Trophoblast cell (in vitro differentiated cells and primary cell): ENCODE results near the gene RUBCNL.
A peak's percentile ranks its signal among the peaks of the same experiment; 100 is the strongest.

ENCODE experiments used
- DNase-seq, 2 donors: peaks; one replicate each; pipeline ENCODE4 v3.0.0-alpha.2; 2016
- H2AFZ ChIP-seq: 2 replicates; pipeline ENCODE4 v1.6.1; 2013; ENCODE audit warnings: low read length, moderate library complexity, mild to moderate bottlenecking; ENCODE audit not compliant: insufficient read depth, poor library complexity
- H2AK5ac ChIP-seq: 2 replicates; pipeline ENCODE4 v1.6.1; 2013; ENCODE audit warnings: mild to moderate bottlenecking, low read length
- H2BK120ac ChIP-seq: 2 replicates; pipeline ENCODE4 v1.6.1; 2013; ENCODE audit warnings: low read length, mild to moderate bottlenecking, moderate library complexity; ENCODE audit not compliant: insufficient read depth, poor library complexity
- H2BK12ac ChIP-seq: 2 replicates; pipeline ENCODE4 v1.6.1; 2013; ENCODE audit warnings: mild to moderate bottlenecking, low read length, moderate library complexity
- H2BK5ac ChIP-seq: 2 replicates; pipeline ENCODE4 v1.6.1; 2013; ENCODE audit warnings: low read length, low read depth, moderate library complexity, mild to moderate bottlenecking; ENCODE audit not compliant: poor library complexity
- H3K14ac ChIP-seq: 2 replicates; pipeline ENCODE4 v1.6.1; 2013; ENCODE audit warnings: mild to moderate bottlenecking, low read length
- H3K18ac ChIP-seq: 2 replicates; pipeline ENCODE4 v1.6.1; 2013; ENCODE audit warnings: mild to moderate bottlenecking, low read length
- H3K23ac ChIP-seq: 2 replicates; pipeline ENCODE4 v1.6.1; 2013; ENCODE audit warnings: low read length
- H3K27ac ChIP-seq: 2 replicates; pipeline ENCODE4 v1.5.1; 2013; ENCODE audit warnings: low read depth, mild to moderate bottlenecking, inconsistent platforms, low read length, moderate library complexity
- H3K27me3 ChIP-seq: 2 replicates; pipeline ENCODE4 v1.6.1; 2013; ENCODE audit warnings: inconsistent platforms, mild to moderate bottlenecking, low read length, moderate library complexity; ENCODE audit not compliant: insufficient read depth
- H3K36me3 ChIP-seq, 2 experiments: 1 replicate in 1 of 2; 2 replicates in 1 of 2; pipeline ENCODE4 v1.6.1; 2013; ENCODE audit warnings: low read length in 2 of 2, mild to moderate bottlenecking in 2 of 2, moderate library complexity in 1 of 2; ENCODE audit not compliant: insufficient read depth in 2 of 2, control insufficient read depth in 1 of 2
- H3K4ac ChIP-seq: 2 replicates; pipeline ENCODE4 v1.6.1; 2013; ENCODE audit warnings: low read depth, mild to moderate bottlenecking, low read length, moderate library complexity
- H3K4me1 ChIP-seq, 2 experiments: 1 replicate in 1 of 2; 2 replicates in 1 of 2; pipeline ENCODE4 v1.6.1; 2013; ENCODE audit warnings: low read length in 2 of 2, mild to moderate bottlenecking in 2 of 2, moderate library complexity in 1 of 2; ENCODE audit not compliant: insufficient read depth in 2 of 2, control insufficient read depth in 1 of 2
- H3K4me2 ChIP-seq: 2 replicates; pipeline ENCODE4 v1.6.1; 2013; ENCODE audit warnings: inconsistent platforms, mild to moderate bottlenecking, low read length, moderate library complexity
- H3K4me3 ChIP-seq: 2 replicates; pipeline ENCODE4 v1.5.1; 2013; ENCODE audit warnings: mild to moderate bottlenecking, low read depth, low read length, inconsistent platforms
- H3K79me1 ChIP-seq: one replicate; pipeline ENCODE4 v1.6.1; 2013; ENCODE audit warnings: low read length
- H3K79me2 ChIP-seq: 2 replicates; pipeline ENCODE4 v1.6.1; 2013; ENCODE audit warnings: low read length, mild to moderate bottlenecking; ENCODE audit not compliant: control insufficient read depth, insufficient read depth, poor library complexity
- H3K9ac ChIP-seq: 2 replicates; pipeline ENCODE4 v1.6.1; 2013; ENCODE audit warnings: mild to moderate bottlenecking, low read length
- H3K9me3 ChIP-seq: 2 replicates; pipeline ENCODE4 v1.6.1; 2013; ENCODE audit warnings: low read depth, mild to moderate bottlenecking, control low read depth, inconsistent platforms, low read length; ENCODE audit not compliant: insufficient read depth
- H4K12ac ChIP-seq: 2 replicates; pipeline ENCODE4 v1.6.1; 2013; ENCODE audit warnings: low read depth, mild to moderate bottlenecking, low read length, moderate library complexity
- H4K8ac ChIP-seq: 2 replicates; pipeline ENCODE4 v1.6.1; 2013; ENCODE audit warnings: low read depth, mild to moderate bottlenecking, low read length, moderate library complexity
- H4K91ac ChIP-seq: one replicate; pipeline ENCODE4 v1.6.1; 2013; ENCODE audit warnings: low read depth, mild to moderate bottlenecking, low read length, moderate library complexity
- WGBS: extraction: QIAGEN DNeasy Blood & Tissue Kit; methylation state at CpG from one replicate; pipeline ENCODE4 v1.1.7; 2013; ENCODE audit warnings: missing lambda C conversion rate; ENCODE audit not compliant: insufficient read length, insufficient coverage; ENCODE audit errors: extremely low coverage; 5-methylcytosine and 5-hydroxymethylcytosine counted together

Gene RUBCNL

DNA sequence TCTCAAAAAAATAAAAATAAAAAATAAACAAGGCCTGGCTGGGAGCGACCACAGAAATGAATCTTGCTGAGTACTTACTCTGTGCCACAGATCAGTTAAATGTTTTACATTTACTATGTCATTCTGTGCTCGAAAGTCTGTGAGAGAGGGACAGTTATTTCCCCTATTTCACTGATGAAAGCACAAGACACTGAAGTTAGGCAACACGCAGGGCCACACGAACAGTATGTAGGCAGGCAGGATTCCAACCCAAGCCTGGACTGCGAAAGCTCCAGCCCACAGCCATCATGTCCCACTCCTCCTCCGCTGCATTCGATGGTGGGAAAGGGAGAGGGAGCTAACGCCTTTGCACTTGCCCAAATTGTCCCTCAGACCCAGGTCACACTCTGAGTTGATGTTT is 34.2 kb downstream of the RUBCNL start:
- Histone ChIP-seq H3K36me3 (no peaks in the 10 kb centered on the region), H3K27me3 (no peaks in the 10 kb centered on the region), H3K79me1 (no peaks in the 10 kb centered on the region), H4K12ac (no peak overlapping the region), H2AK5ac (no peak overlapping the region), H3K27ac (no peak overlapping the region), H2AFZ (no peak overlapping the region), H2BK12ac (no peak overlapping the region), H3K18ac (no peak overlapping the region), H3K4me1 (no peaks in the 10 kb centered on the region), H2BK120ac (no peak overlapping the region), H2BK5ac (no peak overlapping the region), H3K4me2 (no peak overlapping the region), H3K9me3 (no peaks in the 10 kb centered on the region), H3K14ac (no peak overlapping the region), H3K9ac (no peak overlapping the region), H4K8ac (no peak overlapping the region), H3K23ac (no peak overlapping the region), H3K4me3 (no peak overlapping the region), H3K79me2 (no peaks in the 10 kb centered on the region), H4K91ac (no peak overlapping the region), H3K4ac (no peak overlapping the region)
- peak; percentile 37 to 71 for DNase-seq
- WGBS, result no CpG with 5 or more reads among the region's 8 CpGs

DNA sequence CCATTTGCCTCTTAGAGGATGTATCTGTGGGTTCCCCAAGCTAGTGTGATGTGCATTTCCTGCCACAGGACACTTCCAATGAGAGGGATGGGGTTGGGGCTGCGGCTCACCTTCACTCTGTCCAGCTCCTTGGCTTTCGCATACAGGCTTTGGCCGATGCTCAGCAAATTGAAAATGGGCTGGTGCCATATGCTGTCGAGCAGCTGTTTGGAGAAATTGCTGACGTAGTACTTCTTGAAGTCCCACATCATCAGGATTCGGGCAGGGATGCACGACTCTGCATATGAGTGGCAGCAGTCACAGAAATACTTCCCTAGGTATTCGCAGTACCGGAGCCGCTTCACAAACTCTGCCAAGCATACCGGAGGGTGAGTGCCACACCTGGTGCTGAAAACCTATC is 37.0 kb downstream of the RUBCNL start:
- Histone ChIP-seq H3K79me2 (no peaks in the 10 kb centered on the region), H3K36me3 (no peaks in the 10 kb centered on the region), H3K4me2 (no peak overlapping the region), H2BK120ac (no peak overlapping the region), H3K4me3 (no peak overlapping the region), H2BK12ac (no peak overlapping the region), H2AFZ (no peak overlapping the region), H4K91ac (no peak overlapping the region), H2BK5ac (no peak overlapping the region), H3K14ac (no peak overlapping the region), H3K27ac (no peak overlapping the region), H3K9ac (no peak overlapping the region), H3K9me3 (no peaks in the 10 kb centered on the region), H3K18ac (no peak overlapping the region), H4K8ac (no peak overlapping the region), H3K4ac (no peak overlapping the region), H3K79me1 (no peaks in the 10 kb centered on the region), H2AK5ac (no peak overlapping the region), H3K27me3 (no peaks in the 10 kb centered on the region), H4K12ac (no peak overlapping the region), H3K23ac (no peak overlapping the region), H3K4me1 (no peaks in the 10 kb centered on the region)
- WGBS, result no CpG with 5 or more reads among the region's 11 CpGs
- DNase-seq, result no peak

DNA sequence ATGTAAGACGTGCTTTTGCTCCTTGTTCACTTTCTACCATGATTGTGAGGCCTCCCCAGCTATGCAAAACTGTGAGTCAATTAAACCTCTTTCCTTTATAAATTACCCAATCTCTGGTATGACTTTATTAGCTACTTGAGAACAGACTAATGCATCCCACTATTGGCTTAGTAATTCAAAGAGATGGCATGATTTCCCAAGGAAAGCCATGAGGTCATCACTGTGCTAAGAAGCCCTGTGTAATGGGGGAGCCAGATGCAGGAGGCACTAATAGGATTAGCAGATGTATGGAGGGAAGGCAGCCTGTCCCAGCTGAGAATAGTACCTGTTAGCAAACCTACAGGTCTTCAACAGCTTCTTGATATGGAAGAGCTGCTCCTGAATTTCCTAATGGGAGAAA is 38.1 kb downstream of the RUBCNL start:
- Histone ChIP-seq H2AK5ac (no peak overlapping the region), H2BK5ac (no peak overlapping the region), H2AFZ (no peak overlapping the region), H3K18ac (no peak overlapping the region), H3K4me3 (no peak overlapping the region), H4K91ac (no peak overlapping the region), H3K23ac (no peak overlapping the region), H3K27me3 (no peaks in the 10 kb centered on the region), H4K8ac (no peak overlapping the region), H4K12ac (no peak overlapping the region), H2BK12ac (no peak overlapping the region), H3K36me3 (no peaks in the 10 kb centered on the region), H3K79me1 (no peaks in the 10 kb centered on the region), H3K4me1 (no peaks in the 10 kb centered on the region), H3K27ac (no peak overlapping the region), H3K79me2 (no peaks in the 10 kb centered on the region), H3K9ac (no peak overlapping the region), H3K4me2 (no peak overlapping the region), H3K9me3 (no peaks in the 10 kb centered on the region), H3K14ac (no peak overlapping the region), H2BK120ac (no peak overlapping the region), H3K4ac (no peak overlapping the region)
- WGBS, result no CpG with 5 or more reads among the region's 1 CpG
- DNase-seq, result no peak

DNA sequence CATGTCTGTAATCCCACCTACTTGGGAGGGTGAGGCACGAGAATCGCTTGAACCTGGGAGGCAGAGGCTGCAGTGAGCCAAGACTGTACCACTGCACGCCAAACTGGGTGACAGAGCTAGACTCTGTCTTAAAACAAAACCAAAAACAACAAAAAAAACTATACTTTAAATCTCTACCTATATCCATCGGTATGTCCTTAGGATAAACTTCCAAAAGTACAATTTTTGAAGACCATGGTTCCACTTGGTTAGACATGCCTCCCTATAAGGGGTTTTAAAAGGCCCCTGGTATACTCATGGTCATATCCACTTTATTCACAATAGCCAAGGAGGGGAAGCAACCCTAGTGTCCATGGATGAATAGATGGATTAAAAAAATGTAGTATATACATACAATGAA is 39.8 kb downstream of the RUBCNL start:
- Histone ChIP-seq H2BK12ac (no peak overlapping the region), H3K27ac (no peak overlapping the region), H4K91ac (no peak overlapping the region), H4K12ac (no peak overlapping the region), H2AK5ac (no peak overlapping the region), H2AFZ (no peak overlapping the region), H3K23ac (no peak overlapping the region), H3K27me3 (no peaks in the 10 kb centered on the region), H3K9me3 (no peaks in the 10 kb centered on the region), H3K4ac (no peak overlapping the region), H3K4me3 (no peak overlapping the region), H2BK5ac (no peak overlapping the region), H2BK120ac (no peak overlapping the region), H4K8ac (no peak overlapping the region), H3K9ac (no peak overlapping the region), H3K4me1 (no peaks in the 10 kb centered on the region), H3K18ac (no peak overlapping the region), H3K14ac (no peak overlapping the region), H3K79me1 (no peaks in the 10 kb centered on the region), H3K36me3 (no peaks in the 10 kb centered on the region), H3K4me2 (no peak overlapping the region), H3K79me2 (no peaks in the 10 kb centered on the region)
- DNase-seq, result no peak
- WGBS, result 100% methylated on average over 1 of the region's 4 CpGs
